HEK293 (cell line): Measurements from ENCODE around the gene TMEM273.

ENCODE experiments used
- CTCF ChIA-PET: fragments of 350-600 bp; formaldehyde crosslinking; extraction: SDS; loops from one replicate; lab custom pipeline; 2021; ENCODE audit warnings: antibody characterized with exemption; lab: Yijun Ruan, JAX
- POLR2A ChIA-PET: fragments of 300-600 bp; formaldehyde crosslinking; extraction: SDS; loops from one replicate; lab custom pipeline; 2020; ENCODE audit warnings: antibody characterized with exemption, inconsistent platforms; lab: Yijun Ruan, JAX
- H3K27ac ChIP-seq: fragments of 200-500 bp; sonication (Bioruptor generic); 2 replicates; pipeline ENCODE4 v1.5.1; 2014; ENCODE audit warnings: low read depth, low read length, control low read depth, inconsistent platforms; ENCODE audit errors: extremely low read depth
- H3K36me3 ChIP-seq, 2 experiments: fragments of 200-500 bp in 1 of 2; sonication (Bioruptor generic) in 1 of 2; 1 replicate in 1 of 2; 2 replicates in 1 of 2; pipeline ENCODE4 v1.5.1; 2014 to 2017; ENCODE audit warnings: inconsistent platforms in 2 of 2, low read length in 2 of 2; ENCODE audit not compliant: control insufficient read depth in 2 of 2, insufficient read depth in 1 of 2
- H3K4me1 ChIP-seq: fragments of 200-500 bp; sonication (Bioruptor generic); 2 replicates; pipeline ENCODE4 v1.5.1; 2014; ENCODE audit warnings: mild to moderate bottlenecking, low read length, inconsistent platforms; ENCODE audit not compliant: control insufficient read depth, insufficient read depth
- H3K4me3 ChIP-seq: 2 replicates; pipeline ENCODE4 v1.5.1; 2011; ENCODE audit warnings: low read depth, mild to moderate bottlenecking, control low read depth, low read length, moderate library complexity
- H3K9me3 ChIP-seq: fragments of 200-500 bp; sonication (Bioruptor generic); 2 replicates; pipeline ENCODE4 v1.5.1; 2014; ENCODE audit warnings: low read depth, low read length, inconsistent platforms; ENCODE audit not compliant: control insufficient read depth, insufficient read depth
- KLF1 ChIP-seq: fragments of 450-650 bp; formaldehyde crosslinking; IDR thresholded peaks from 2 replicates; pipeline ENCODE4 v1.5.1; 2016; ENCODE audit warnings: missing biosample characterization, missing genetic modification characterization
- OVOL3 ChIP-seq: fragments of 450-650 bp; formaldehyde crosslinking; IDR thresholded peaks from 2 replicates; pipeline ENCODE4 v1.5.1; 2016; ENCODE audit warnings: missing biosample characterization, missing genetic modification characterization
- SCRT2 ChIP-seq: fragments of 450-650 bp; formaldehyde crosslinking; IDR thresholded peaks from 2 replicates; pipeline ENCODE4 v1.5.1; 2016; ENCODE audit warnings: missing biosample characterization, missing genetic modification characterization
- ZIC2 ChIP-seq: fragments of 450-650 bp; formaldehyde crosslinking; IDR thresholded peaks from 2 replicates; pipeline ENCODE4 v1.5.1; 2016; ENCODE audit warnings: missing biosample characterization, missing genetic modification characterization
- ZNF529 ChIP-seq: fragments of 450-650 bp; formaldehyde crosslinking; IDR thresholded peaks from 2 replicates; pipeline ENCODE4 v1.5.1; 2017; ENCODE audit warnings: missing genetic modification characterization, missing biosample characterization; ENCODE audit not compliant: insufficient replicate concordance
- ZNF677 ChIP-seq: fragments of 450-650 bp; IDR thresholded peaks from 2 replicates; pipeline ENCODE4 v1.5.0; 2018; ENCODE audit warnings: missing biosample characterization, mild to moderate bottlenecking, missing genetic modification characterization, moderate library complexity
- ZNF704 ChIP-seq: fragments of 450-650 bp; formaldehyde crosslinking; IDR thresholded peaks from 2 replicates; pipeline ENCODE4 v1.5.1; 2016; ENCODE audit warnings: missing biosample characterization, missing genetic modification characterization
- ZSCAN23 ChIP-seq: fragments of 450-650 bp; formaldehyde crosslinking; IDR thresholded peaks from 2 replicates; pipeline ENCODE4 v1.5.1; 2016; ENCODE audit warnings: missing biosample characterization, missing genetic modification characterization
- ZSCAN4 ChIP-seq: fragments of 450-650 bp; formaldehyde crosslinking; IDR thresholded peaks from 2 replicates; pipeline ENCODE4 v1.5.1; 2017; ENCODE audit warnings: missing biosample characterization, missing genetic modification characterization
- ZXDB ChIP-seq: fragments of 450-650 bp; formaldehyde crosslinking; IDR thresholded peaks from 2 replicates; pipeline ENCODE4 v1.5.1; 2016; ENCODE audit warnings: missing biosample characterization, missing genetic modification characterization
- TF ChIP-seq, protein P1 (sequence below): fragments of 450-650 bp; formaldehyde crosslinking; IDR thresholded peaks from 2 replicates; pipeline ENCODE4 v1.5.1; 2016; ENCODE audit warnings: missing biosample characterization, missing genetic modification characterization, borderline replicate concordance
- TF ChIP-seq, protein P2 (sequence below): fragments of 450-650 bp; formaldehyde crosslinking; IDR thresholded peaks from 2 replicates; pipeline ENCODE4 v1.5.1; 2016; ENCODE audit warnings: missing biosample characterization, missing genetic modification characterization
- TF ChIP-seq, protein P3 (sequence below): fragments of 450-650 bp; formaldehyde crosslinking; IDR thresholded peaks from 2 replicates; pipeline ENCODE4 v1.5.1; 2017; ENCODE audit warnings: missing biosample characterization, missing genetic modification characterization

TMEM273 gene

DNA sequence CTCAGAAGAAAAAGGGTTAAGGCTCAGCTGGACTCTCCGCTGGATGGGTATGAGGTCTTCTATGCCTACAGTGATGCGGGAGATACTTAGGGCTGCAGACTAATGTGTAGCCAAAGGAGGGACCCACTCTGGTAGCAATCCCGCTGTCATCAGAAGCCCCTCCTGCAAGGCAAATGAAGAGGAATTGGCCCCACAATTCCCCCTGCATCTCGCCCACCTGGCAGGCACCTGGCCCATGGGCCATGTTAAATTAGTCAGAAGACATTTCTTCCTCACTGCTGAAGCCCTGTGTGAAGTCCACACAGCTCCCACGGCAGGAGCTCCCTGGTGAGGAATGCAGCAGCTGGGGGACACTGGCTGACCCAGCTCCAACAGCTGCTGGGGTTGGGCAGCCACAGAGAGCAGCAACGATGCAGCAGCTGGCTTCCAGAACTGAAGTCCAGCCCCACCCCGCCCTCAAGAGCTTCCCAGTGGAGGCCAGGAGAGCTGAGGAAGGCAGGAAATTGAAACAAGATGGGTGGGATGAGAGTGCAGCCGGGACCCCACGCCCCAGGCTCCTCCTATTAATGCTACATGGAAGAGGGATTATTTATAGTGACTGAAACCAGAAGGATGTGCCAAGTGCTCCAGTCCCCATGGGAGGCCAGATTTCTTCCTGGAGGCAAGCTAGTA, 78.4 kb downstream of the TMEM273 start:
- Histone ChIP-seq H3K36me3 (peaks cover 0 to 8% of the 10 kb centered on the region in 2 experiments; a peak in 1 of 3 replicates), H3K4me1 (no peaks in the 10 kb centered on the region), H3K4me3 (no peak overlapping the region), H3K9me3 (no peaks in the 10 kb centered on the region), H3K27ac (no peak overlapping the region)
- ChIA-PET POLR2A (no interaction called here), CTCF (interaction anchor here (0.7 kb wide), 1 partner anchor 174 kb away, joined by 3 read pairs; no protein-coding TSS in a partner anchor)
- TF ChIP-seq ZSCAN23 (tag by site-specific recombination): no peak
- peak; percentile 57 for TF ChIP-seq KLF1 (tag by site-specific recombination)
- TF ChIP-seq, protein P1, sequence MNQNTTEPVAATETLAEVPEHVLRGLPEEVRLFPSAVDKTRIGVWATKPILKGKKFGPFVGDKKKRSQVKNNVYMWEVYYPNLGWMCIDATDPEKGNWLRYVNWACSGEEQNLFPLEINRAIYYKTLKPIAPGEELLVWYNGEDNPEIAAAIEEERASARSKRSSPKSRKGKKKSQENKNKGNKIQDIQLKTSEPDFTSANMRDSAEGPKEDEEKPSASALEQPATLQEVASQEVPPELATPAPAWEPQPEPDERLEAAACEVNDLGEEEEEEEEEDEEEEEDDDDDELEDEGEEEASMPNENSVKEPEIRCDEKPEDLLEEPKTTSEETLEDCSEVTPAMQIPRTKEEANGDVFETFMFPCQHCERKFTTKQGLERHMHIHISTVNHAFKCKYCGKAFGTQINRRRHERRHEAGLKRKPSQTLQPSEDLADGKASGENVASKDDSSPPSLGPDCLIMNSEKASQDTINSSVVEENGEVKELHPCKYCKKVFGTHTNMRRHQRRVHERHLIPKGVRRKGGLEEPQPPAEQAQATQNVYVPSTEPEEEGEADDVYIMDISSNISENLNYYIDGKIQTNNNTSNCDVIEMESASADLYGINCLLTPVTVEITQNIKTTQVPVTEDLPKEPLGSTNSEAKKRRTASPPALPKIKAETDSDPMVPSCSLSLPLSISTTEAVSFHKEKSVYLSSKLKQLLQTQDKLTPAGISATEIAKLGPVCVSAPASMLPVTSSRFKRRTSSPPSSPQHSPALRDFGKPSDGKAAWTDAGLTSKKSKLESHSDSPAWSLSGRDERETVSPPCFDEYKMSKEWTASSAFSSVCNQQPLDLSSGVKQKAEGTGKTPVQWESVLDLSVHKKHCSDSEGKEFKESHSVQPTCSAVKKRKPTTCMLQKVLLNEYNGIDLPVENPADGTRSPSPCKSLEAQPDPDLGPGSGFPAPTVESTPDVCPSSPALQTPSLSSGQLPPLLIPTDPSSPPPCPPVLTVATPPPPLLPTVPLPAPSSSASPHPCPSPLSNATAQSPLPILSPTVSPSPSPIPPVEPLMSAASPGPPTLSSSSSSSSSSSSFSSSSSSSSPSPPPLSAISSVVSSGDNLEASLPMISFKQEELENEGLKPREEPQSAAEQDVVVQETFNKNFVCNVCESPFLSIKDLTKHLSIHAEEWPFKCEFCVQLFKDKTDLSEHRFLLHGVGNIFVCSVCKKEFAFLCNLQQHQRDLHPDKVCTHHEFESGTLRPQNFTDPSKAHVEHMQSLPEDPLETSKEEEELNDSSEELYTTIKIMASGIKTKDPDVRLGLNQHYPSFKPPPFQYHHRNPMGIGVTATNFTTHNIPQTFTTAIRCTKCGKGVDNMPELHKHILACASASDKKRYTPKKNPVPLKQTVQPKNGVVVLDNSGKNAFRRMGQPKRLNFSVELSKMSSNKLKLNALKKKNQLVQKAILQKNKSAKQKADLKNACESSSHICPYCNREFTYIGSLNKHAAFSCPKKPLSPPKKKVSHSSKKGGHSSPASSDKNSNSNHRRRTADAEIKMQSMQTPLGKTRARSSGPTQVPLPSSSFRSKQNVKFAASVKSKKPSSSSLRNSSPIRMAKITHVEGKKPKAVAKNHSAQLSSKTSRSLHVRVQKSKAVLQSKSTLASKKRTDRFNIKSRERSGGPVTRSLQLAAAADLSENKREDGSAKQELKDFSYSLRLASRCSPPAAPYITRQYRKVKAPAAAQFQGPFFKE (tag by site-specific recombination): no peak
- TF ChIP-seq ZIC2 (tag by site-specific recombination): 0 out of 2 replicates have a peak, but pooled peaks have one; percentile 10

- ChIA-PET CTCF (interaction anchor here (0.7 kb wide), 1 partner anchor 450 kb away, joined by 3 read pairs; no protein-coding TSS in a partner anchor), POLR2A (no interaction called here)
- no peak overlapping the region for H3K4me3 ChIP-seq
- TF ChIP-seq ZSCAN23 (tag by site-specific recombination): no peak
- TF ChIP-seq, protein P2, sequence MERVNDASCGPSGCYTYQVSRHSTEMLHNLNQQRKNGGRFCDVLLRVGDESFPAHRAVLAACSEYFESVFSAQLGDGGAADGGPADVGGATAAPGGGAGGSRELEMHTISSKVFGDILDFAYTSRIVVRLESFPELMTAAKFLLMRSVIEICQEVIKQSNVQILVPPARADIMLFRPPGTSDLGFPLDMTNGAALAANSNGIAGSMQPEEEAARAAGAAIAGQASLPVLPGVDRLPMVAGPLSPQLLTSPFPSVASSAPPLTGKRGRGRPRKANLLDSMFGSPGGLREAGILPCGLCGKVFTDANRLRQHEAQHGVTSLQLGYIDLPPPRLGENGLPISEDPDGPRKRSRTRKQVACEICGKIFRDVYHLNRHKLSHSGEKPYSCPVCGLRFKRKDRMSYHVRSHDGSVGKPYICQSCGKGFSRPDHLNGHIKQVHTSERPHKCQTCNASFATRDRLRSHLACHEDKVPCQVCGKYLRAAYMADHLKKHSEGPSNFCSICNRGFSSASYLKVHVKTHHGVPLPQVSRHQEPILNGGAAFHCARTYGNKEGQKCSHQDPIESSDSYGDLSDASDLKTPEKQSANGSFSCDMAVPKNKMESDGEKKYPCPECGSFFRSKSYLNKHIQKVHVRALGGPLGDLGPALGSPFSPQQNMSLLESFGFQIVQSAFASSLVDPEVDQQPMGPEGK (tag by site-specific recombination): no peak
- no peak for TF ChIP-seq ZNF529
- TF ChIP-seq ZXDB (tag by site-specific recombination): no peak
- TF ChIP-seq, protein P3, sequence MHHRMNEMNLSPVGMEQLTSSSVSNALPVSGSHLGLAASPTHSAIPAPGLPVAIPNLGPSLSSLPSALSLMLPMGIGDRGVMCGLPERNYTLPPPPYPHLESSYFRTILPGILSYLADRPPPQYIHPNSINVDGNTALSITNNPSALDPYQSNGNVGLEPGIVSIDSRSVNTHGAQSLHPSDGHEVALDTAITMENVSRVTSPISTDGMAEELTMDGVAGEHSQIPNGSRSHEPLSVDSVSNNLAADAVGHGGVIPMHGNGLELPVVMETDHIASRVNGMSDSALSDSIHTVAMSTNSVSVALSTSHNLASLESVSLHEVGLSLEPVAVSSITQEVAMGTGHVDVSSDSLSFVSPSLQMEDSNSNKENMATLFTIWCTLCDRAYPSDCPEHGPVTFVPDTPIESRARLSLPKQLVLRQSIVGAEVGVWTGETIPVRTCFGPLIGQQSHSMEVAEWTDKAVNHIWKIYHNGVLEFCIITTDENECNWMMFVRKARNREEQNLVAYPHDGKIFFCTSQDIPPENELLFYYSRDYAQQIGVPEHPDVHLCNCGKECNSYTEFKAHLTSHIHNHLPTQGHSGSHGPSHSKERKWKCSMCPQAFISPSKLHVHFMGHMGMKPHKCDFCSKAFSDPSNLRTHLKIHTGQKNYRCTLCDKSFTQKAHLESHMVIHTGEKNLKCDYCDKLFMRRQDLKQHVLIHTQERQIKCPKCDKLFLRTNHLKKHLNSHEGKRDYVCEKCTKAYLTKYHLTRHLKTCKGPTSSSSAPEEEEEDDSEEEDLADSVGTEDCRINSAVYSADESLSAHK (tag by site-specific recombination): no peak
- no peak for TF ChIP-seq ZNF704 (tag by site-specific recombination)
- TF ChIP-seq OVOL3: no peak
- no peak for TF ChIP-seq ZNF677 (tag by site-specific recombination)
- no peak for TF ChIP-seq SCRT2
- TF ChIP-seq, protein P1 (tag by site-specific recombination): no peak
- TF ChIP-seq ZSCAN4 (tag by site-specific recombination): no peak
These were observed 79.5 kb downstream of the TMEM273 start for GRCh38 chr10:49108656-49109055.

More at GRCh38 chr10:49108656-49109055, 79.5 kb downstream of the TMEM273 start:
- no peak overlapping the region for H3K27ac ChIP-seq
- H3K4me1 ChIP-seq: no peaks in the 10 kb centered on the region
- no peaks in the 10 kb centered on the region for H3K9me3 ChIP-seq
- peaks cover 0 to 8% of the 10 kb centered on the region in 2 experiments; a peak in 1 of 3 replicates for H3K36me3 ChIP-seq
